ENCODE results near the gene BBS1.
"Not testable (repeated sequence)": the region's sequence is repeated elsewhere in the genome, so short reads cannot be mapped to it uniquely, and the experiment has no call there.

The BBS1 gene

GRCh38 chr11:66580803-66581202, 70.4 kb downstream of the BBS1 start:
- Histone ChIP-seq H3K27me3 (peaks cover 7% of the 10 kb centered on the region), H3K9me3 (no peaks in the 10 kb centered on the region), H3K4me3 (ENCODE audit: low read depth in 1 of 2, low read length in 1 of 2) (no peak overlapping the region), H3K36me3 (no peaks in the 10 kb centered on the region), H3K27ac (no peak overlapping the region), H3K4me1 (ENCODE audit: control insufficient read depth in 1 of 2, insufficient read depth in 1 of 2, low read depth in 1 of 2, low read length in 1 of 2) (peaks cover 3 to 6% of the 10 kb centered on the region in 2 experiments)
- TF ChIP-seq CTCF (IDR thresholded peaks at IDR 0.05): no peak

- TF ChIP-seq CTCF (IDR thresholded peaks at IDR 0.05): no peak
- no peak overlapping the region for H3K4me3 ChIP-seq (ENCODE audit: low read depth in 1 of 2, low read length in 1 of 2)
- H3K36me3 ChIP-seq: no peaks in the 10 kb centered on the region
- peaks cover 3 to 6% of the 10 kb centered on the region in 2 experiments for H3K4me1 ChIP-seq (ENCODE audit: control insufficient read depth in 1 of 2, insufficient read depth in 1 of 2, low read depth in 1 of 2, low read length in 1 of 2)
- no peak overlapping the region for H3K27ac ChIP-seq
- H3K27me3 ChIP-seq: peaks cover 7% of the 10 kb centered on the region
- no peaks in the 10 kb centered on the region for H3K9me3 ChIP-seq
Measured at GRCh38 chr11:66581261-66581660, 70.8 kb downstream of the BBS1 start.

- H3K4me1 ChIP-seq (ENCODE audit: control insufficient read depth in 1 of 2, insufficient read depth in 1 of 2, low read depth in 1 of 2, low read length in 1 of 2); H3K27ac ChIP-seq; H3K36me3 ChIP-seq; H3K9me3 ChIP-seq; H3K27me3 ChIP-seq; H3K4me3 ChIP-seq (ENCODE audit: low read depth in 1 of 2, low read length in 1 of 2): not testable (repeated sequence)
Measured at GRCh38 chr11:66582565-66583147, 72.2 kb downstream of the BBS1 start.
